Lung (tissue), 12 donors: ENCODE measurements around the gene SCOC. TPM values are rescaled to one million over a fixed set of nuclear protein-coding genes. Genes with fewer than 3 reads are reported as not detected.

ENCODE experiments used
- ATAC-seq: fragments of 200-7000 bp; cut with Tn5 transposase; one replicate; pipeline ENCODE4 v1.9.1; 2020; ENCODE audit warnings: moderate number of reproducible peaks; ENCODE audit not compliant: insufficient read depth, low FRiP score
- DNase-seq, 3 donors: peaks; one replicate each; pipeline ENCODE4 v3.0.0-alpha.2; 2013 to 2017
- H3K27ac ChIP-seq, 2 donors: one replicate each; pipeline ENCODE4 v1.5.1; 2013; ENCODE audit warnings: mild to moderate bottlenecking in 2 of 2, moderate library complexity in 2 of 2, control low read depth in 1 of 2, inconsistent platforms in 1 of 2, low read depth in 1 of 2, low read length in 1 of 2
- H3K27me3 ChIP-seq, 3 donors: one replicate each; pipeline ENCODE4 v1.5.1; 2013; ENCODE audit warnings: low read length in 2 of 3; ENCODE audit not compliant: control insufficient read depth in 3 of 3, insufficient read depth in 3 of 3
- H3K36me3 ChIP-seq, 4 donors: one replicate each; pipeline ENCODE4 v1.5.1; 2013; ENCODE audit warnings: low read length in 4 of 4, mild to moderate bottlenecking in 1 of 4, moderate library complexity in 1 of 4; ENCODE audit not compliant: control insufficient read depth in 4 of 4, insufficient read depth in 4 of 4
- H3K4me1 ChIP-seq, 5 donors: one replicate each; pipeline ENCODE4 v1.5.1; 2013; ENCODE audit warnings: low read length in 5 of 5, mild to moderate bottlenecking in 2 of 5, moderate library complexity in 1 of 5; ENCODE audit not compliant: control insufficient read depth in 5 of 5, insufficient read depth in 5 of 5
- H3K4me3 ChIP-seq: one replicate; pipeline ENCODE4 v1.5.1; 2013; ENCODE audit warnings: mild to moderate bottlenecking, control low read depth, moderate library complexity
- H3K9ac ChIP-seq, 2 donors: one replicate each; pipeline ENCODE4 v1.5.1; 2013; ENCODE audit warnings: low read length in 2 of 2, control low read depth in 1 of 2; ENCODE audit not compliant: insufficient read depth in 1 of 2
- H3K9me3 ChIP-seq, 4 donors: one replicate each; pipeline ENCODE4 v1.5.1; 2013; ENCODE audit warnings: low read length in 3 of 4, mild to moderate bottlenecking in 1 of 4, moderate library complexity in 1 of 4; ENCODE audit not compliant: control insufficient read depth in 4 of 4, insufficient read depth in 3 of 4
- CTCF ChIP-seq: IDR thresholded peaks from 2 replicates; pipeline ENCODE4 v1.5.1; 2012; ENCODE audit warnings: mild to moderate bottlenecking; ENCODE audit errors: control extremely low read depth, extremely low read depth
- WGBS, 2 donors: extraction: QIAGEN DNeasy Blood & Tissue Kit; methylation state at CpG; one replicate each; pipeline ENCODE4 v1.1.7; 2013; 5-methylcytosine and 5-hydroxymethylcytosine counted together
- polyA plus RNA-seq, 2 donors: library from polyadenylated mRNA; stranded (reverse); fragments of 200-250 nt; gene quantifications; one replicate each; pipeline ENCODE4 v1.2.1, GENCODE V29; 2013
- total RNA-seq, 2 donors: library from RNA; depleted of rRNA in 1 of 2; stranded (reverse); fragments of >200 nt in 1 of 2; gene quantifications; one replicate each; pipeline ENCODE4 v1.2.1, GENCODE V29; 2014 to 2021
- donor health status: control.
- donor health status: control.
- donor health status: Bipolar disorder and iron deficiency.
- donor health status: healthy.
- donor health status: DM: yes; HTN: yes; CAD: no.

Gene SCOC
- total and polyA plus RNA-seq, 4 donors: 36.5 to 44.4 (median 38.1) TPM

DNA sequence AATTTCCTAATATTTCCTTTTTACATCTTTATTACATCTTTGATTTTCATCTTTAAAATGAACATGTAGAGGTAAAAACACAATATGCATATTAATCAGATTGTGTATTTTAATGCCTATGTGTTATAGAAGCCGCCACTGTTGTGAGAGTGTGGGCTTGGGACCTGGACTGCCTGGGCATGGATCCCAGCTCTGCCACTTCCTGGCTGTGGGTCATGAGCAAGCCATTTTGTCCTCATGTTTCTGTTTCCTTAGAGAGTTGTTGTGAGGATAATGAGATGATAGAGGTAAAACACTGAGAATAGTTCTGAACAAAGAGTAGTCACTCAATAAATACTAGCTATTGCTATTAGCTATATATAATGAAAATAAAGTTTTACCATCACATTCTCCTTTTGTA, 38.4 kb upstream of the SCOC start:
- H3K27me3 ChIP-seq: no peaks in the 10 kb centered on the region
- ATAC-seq (no peak), DNase-seq (no peak)
- no peak for TF ChIP-seq CTCF
- H3K4me3 ChIP-seq: no peak overlapping the region
- H3K9ac ChIP-seq: no peak overlapping the region
- WGBS, 2 donors: 74% methylated on average over 1 of the region's 1 CpG
- no peaks in the 10 kb centered on the region for H3K36me3 ChIP-seq
- H3K4me1 ChIP-seq: no peaks in the 10 kb centered on the region
- H3K9me3 ChIP-seq: no peaks in the 10 kb centered on the region
- H3K27ac ChIP-seq: no peak overlapping the region

- Histone ChIP-seq H3K9ac (no peak overlapping the region), H3K27ac (no peak overlapping the region), H3K36me3 (no peaks in the 10 kb centered on the region), H3K27me3 (no peaks in the 10 kb centered on the region), H3K4me3 (no peak overlapping the region), H3K9me3 (no peaks in the 10 kb centered on the region), H3K4me1 (no peaks in the 10 kb centered on the region)
- DNase-seq (no peak), ATAC-seq (no peak)
- no peak for TF ChIP-seq CTCF
These were observed 36.7 kb upstream of the SCOC start for GRCh38 chr4:140336730-140337129.

GRCh38 chr4:140342620-140343019, 30.8 kb upstream of the SCOC start:
- Histone ChIP-seq H3K4me3 (no peak overlapping the region), H3K4me1 (peaks cover 0 to 10% (median 6%) of the 10 kb centered on the region in 5 donors), H3K27me3 (no peaks in the 10 kb centered on the region), H3K9ac (no peak overlapping the region), H3K36me3 (no peaks in the 10 kb centered on the region), H3K27ac (no peak overlapping the region), H3K9me3 (no peaks in the 10 kb centered on the region)
- no peak for TF ChIP-seq CTCF
- ATAC-seq: no peak
- WGBS, 2 donors: 78% methylated on average over 1 of the region's 1 CpG
- no peak for DNase-seq

GRCh38 chr4:140343303-140343702, 30.1 kb upstream of the SCOC start:
- Histone ChIP-seq H3K36me3 (no peaks in the 10 kb centered on the region), H3K27ac (no peak overlapping the region), H3K9me3 (no peaks in the 10 kb centered on the region), H3K4me3 (no peak overlapping the region), H3K27me3 (no peaks in the 10 kb centered on the region), H3K4me1 (peaks cover 0 to 10% (median 6%) of the 10 kb centered on the region in 5 donors), H3K9ac (no peak overlapping the region)
- 5 to 8% methylated on average over 5 of the region's 5 CpGs for WGBS, 2 donors
- ATAC-seq (peak; percentile 86), DNase-seq (peak; percentile 78 to 91 (median 80))
- TF ChIP-seq CTCF: no peak
